Measurements from ENCODE around the gene LRRC3.

Gene LRRC3

DNA sequence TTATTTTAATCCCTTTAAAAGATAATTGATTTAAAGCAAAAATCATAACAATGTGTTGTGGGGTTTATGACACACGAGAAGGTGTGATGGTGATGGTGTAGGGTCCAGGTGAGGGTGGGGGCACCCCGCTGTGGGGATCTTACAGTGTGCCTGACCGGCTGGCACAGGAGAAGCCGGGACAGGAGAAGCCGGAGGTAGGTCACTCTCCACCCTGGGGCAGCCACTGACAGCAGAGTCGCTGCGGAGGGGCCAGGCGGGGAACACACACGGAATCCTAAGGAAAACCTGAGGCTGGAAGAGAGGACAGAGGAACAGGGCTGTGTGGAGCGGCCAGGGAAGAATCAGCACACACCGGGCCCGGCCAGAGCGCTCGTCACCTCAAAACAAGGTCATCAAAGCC is 4.3 kb upstream of the LRRC3 start:
- H3K27me3 ChIP-seq (ENCODE audit: insufficient read depth, poor library complexity, severe bottlenecking) = peaks cover 42% of the 10 kb centered on the region
- H3K27ac ChIP-seq (ENCODE audit: poor library complexity, severe bottlenecking) = no peak overlapping the region
- DNase-seq (ENCODE audit: low spot score) (no peak), ATAC-seq (ENCODE audit: low read depth) (no peak)
- H3K36me3 ChIP-seq (ENCODE audit: low read depth) = no peaks in the 10 kb centered on the region
- no peaks in the 10 kb centered on the region for H3K9me3 ChIP-seq (ENCODE audit: severe bottlenecking)
- no peaks in the 10 kb centered on the region for H3K4me1 ChIP-seq (ENCODE audit: insufficient read depth, poor library complexity, severe bottlenecking)
- TF ChIP-seq, protein P1, sequence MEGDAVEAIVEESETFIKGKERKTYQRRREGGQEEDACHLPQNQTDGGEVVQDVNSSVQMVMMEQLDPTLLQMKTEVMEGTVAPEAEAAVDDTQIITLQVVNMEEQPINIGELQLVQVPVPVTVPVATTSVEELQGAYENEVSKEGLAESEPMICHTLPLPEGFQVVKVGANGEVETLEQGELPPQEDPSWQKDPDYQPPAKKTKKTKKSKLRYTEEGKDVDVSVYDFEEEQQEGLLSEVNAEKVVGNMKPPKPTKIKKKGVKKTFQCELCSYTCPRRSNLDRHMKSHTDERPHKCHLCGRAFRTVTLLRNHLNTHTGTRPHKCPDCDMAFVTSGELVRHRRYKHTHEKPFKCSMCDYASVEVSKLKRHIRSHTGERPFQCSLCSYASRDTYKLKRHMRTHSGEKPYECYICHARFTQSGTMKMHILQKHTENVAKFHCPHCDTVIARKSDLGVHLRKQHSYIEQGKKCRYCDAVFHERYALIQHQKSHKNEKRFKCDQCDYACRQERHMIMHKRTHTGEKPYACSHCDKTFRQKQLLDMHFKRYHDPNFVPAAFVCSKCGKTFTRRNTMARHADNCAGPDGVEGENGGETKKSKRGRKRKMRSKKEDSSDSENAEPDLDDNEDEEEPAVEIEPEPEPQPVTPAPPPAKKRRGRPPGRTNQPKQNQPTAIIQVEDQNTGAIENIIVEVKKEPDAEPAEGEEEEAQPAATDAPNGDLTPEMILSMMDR (IDR thresholded peaks at IDR 0.05; ENCODE audit: poor library complexity, severe bottlenecking) = no peak
- no peak overlapping the region for H3K4me3 ChIP-seq (ENCODE audit: severe bottlenecking)

DNA sequence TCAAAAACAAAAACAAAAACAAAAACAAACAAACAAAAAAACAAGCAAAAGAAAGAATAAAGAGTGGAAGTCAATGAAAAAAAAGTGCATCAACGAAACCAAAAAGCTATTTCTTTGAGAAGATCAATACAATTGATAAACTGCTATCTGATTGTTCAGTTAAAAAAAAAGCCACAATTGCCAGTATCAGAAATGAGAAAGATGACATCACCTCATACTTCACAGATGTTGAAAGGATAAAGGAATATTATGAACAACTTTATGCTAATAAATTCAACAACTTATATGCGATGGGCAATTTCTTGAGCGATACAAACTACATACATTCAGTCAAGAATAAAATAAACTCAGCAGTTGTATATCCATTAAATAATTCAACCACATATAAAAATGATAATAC is 2.2 kb upstream of the LRRC3 start:
- DNase-seq (ENCODE audit: low spot score) (no peak), ATAC-seq (ENCODE audit: low read depth) (no peak)
- H3K36me3 ChIP-seq (ENCODE audit: low read depth) = no peaks in the 10 kb centered on the region
- H3K27me3 ChIP-seq (ENCODE audit: insufficient read depth, poor library complexity, severe bottlenecking) = peaks cover 32% of the 10 kb centered on the region
- H3K4me3 ChIP-seq (ENCODE audit: severe bottlenecking) = no peak overlapping the region
- TF ChIP-seq, protein P1 (IDR thresholded peaks at IDR 0.05; ENCODE audit: poor library complexity, severe bottlenecking) = no peak
- H3K4me1 ChIP-seq (ENCODE audit: insufficient read depth, poor library complexity, severe bottlenecking) = no peaks in the 10 kb centered on the region
- no peaks in the 10 kb centered on the region for H3K9me3 ChIP-seq (ENCODE audit: severe bottlenecking)
- no peak overlapping the region for H3K27ac ChIP-seq (ENCODE audit: poor library complexity, severe bottlenecking)

DNA sequence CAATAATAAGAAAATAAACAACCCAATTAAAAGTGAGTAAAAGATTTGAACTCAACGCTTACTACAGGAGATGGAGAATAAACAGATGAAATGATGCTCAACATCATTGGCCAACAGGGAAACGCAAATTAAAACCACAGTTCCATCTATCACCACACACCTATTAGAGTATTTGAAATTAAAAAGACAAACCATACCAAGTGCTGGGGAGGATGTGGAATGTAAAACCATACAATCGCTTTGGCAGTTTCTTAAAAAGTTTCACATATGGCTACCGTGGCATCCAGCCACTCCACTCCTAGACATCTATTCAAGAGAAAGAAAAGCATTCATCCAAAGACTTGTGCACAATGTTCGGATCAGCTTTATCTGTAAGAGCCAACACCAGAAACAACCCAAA is 1.3 kb upstream of the LRRC3 start:
- no peaks in the 10 kb centered on the region for H3K4me1 ChIP-seq (ENCODE audit: insufficient read depth, poor library complexity, severe bottlenecking)
- H3K27me3 ChIP-seq (ENCODE audit: insufficient read depth, poor library complexity, severe bottlenecking) = peaks cover 24% of the 10 kb centered on the region
- H3K36me3 ChIP-seq (ENCODE audit: low read depth) = no peaks in the 10 kb centered on the region
- H3K27ac ChIP-seq (ENCODE audit: poor library complexity, severe bottlenecking) = no peak overlapping the region
- ATAC-seq (ENCODE audit: low read depth) (no peak), DNase-seq (ENCODE audit: low spot score) (no peak)
- no peaks in the 10 kb centered on the region for H3K9me3 ChIP-seq (ENCODE audit: severe bottlenecking)
- H3K4me3 ChIP-seq (ENCODE audit: severe bottlenecking) = no peak overlapping the region
- TF ChIP-seq, protein P1 (IDR thresholded peaks at IDR 0.05; ENCODE audit: poor library complexity, severe bottlenecking) = no peak

DNA sequence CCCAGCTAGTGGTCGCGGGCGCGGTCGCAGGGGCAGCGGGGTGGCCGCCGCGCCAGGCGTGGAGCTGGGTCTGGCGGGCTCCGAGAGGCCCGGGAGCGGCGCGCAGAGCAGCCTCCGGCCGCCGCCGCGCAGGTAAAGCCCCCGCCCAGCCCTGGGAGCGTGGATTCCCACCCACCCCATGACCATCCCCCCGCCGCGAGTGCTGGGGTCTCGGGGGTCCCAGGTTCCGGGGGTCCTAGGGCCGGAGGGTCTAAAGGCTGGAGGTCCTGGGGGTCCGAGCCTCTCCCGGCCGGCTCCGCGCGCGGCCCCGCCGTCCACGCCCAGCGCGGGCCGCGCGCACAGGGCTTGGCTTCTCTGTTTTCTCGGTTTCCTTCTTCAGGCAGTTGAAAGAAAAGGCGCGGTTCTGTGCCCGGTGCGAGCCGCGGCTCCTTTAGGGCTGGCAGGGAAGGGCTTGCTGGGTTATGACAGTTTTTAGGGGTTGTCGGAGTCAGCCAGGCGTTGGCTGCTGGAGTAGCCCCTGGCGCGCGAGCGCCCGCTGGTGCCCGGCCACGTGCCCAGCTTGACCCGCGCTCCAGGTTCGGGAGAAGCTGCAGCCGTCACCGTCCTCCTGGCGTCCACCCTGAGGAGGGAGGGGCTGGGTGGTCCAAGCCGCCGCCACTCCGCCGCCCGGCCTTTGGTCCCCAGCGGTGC is 359 bp downstream of the LRRC3 start:
- ATAC-seq (ENCODE audit: low read depth) = peak; percentile 57
- peaks cover 9% of the 10 kb centered on the region for H3K27me3 ChIP-seq (ENCODE audit: insufficient read depth, poor library complexity, severe bottlenecking)

More for the DNA sequence above, 359 bp downstream of the LRRC3 start:
- H3K36me3 ChIP-seq (ENCODE audit: low read depth) = no peaks in the 10 kb centered on the region
- H3K27ac ChIP-seq (ENCODE audit: poor library complexity, severe bottlenecking) = no peak overlapping the region
- H3K4me1 ChIP-seq (ENCODE audit: insufficient read depth, poor library complexity, severe bottlenecking) = no peaks in the 10 kb centered on the region
- peak overlapping the region; percentile 38 for H3K4me3 ChIP-seq (ENCODE audit: severe bottlenecking)
- TF ChIP-seq, protein P1 (IDR thresholded peaks at IDR 0.05; ENCODE audit: poor library complexity, severe bottlenecking) = peak; percentile 70
- H3K9me3 ChIP-seq (ENCODE audit: severe bottlenecking) = no peaks in the 10 kb centered on the region
- DNase-seq (ENCODE audit: low spot score) = peak; percentile 62
